Putamen (tissue), 1 donor: ENCODE measurements around the gene NUDCD3.
"Not testable (repeated sequence)": the region's sequence is repeated elsewhere in the genome, so short reads cannot be mapped to it uniquely, and the experiment has no call there.

Source experiments
- DNase-seq: peaks from one replicate; pipeline ENCODE4 v3.0.0-alpha.2; 2016; ENCODE audit warnings: low spot score

NUDCD3 gene

GRCh38 chr7:44517175-44517574 lies 26.7 kb upstream of the NUDCD3 start:
- DNase-seq = no peak

GRCh38 chr7:44515590-44516268 lies 25.3 kb upstream of the NUDCD3 start:
- DNase-seq = no peak

- DNase-seq = no peak
Observed at GRCh38 chr7:44512736-44513135, 22.3 kb upstream of the NUDCD3 start.

- DNase-seq = no peak
Observed at GRCh38 chr7:44511863-44512468, 21.5 kb upstream of the NUDCD3 start.

GRCh38 chr7:44511236-44511635 lies 20.8 kb upstream of the NUDCD3 start:
- no peak for DNase-seq

GRCh38 chr7:44508328-44509030 lies 18.0 kb upstream of the NUDCD3 start:
- DNase-seq = no peak

- DNase-seq = not testable (repeated sequence)
Observed at GRCh38 chr7:44506592-44507288, 16.3 kb upstream of the NUDCD3 start.

- DNase-seq = no peak
Observed at GRCh38 chr7:44505595-44505994, 15.1 kb upstream of the NUDCD3 start.

GRCh38 chr7:44498230-44498954 lies 7.9 kb upstream of the NUDCD3 start:
- no peak for DNase-seq

- DNase-seq = no peak
Observed at GRCh38 chr7:44497155-44498027, 6.9 kb upstream of the NUDCD3 start.

GRCh38 chr7:44496385-44496784 lies 5.9 kb upstream of the NUDCD3 start:
- no peak for DNase-seq

GRCh38 chr7:44494960-44495359 lies 4.5 kb upstream of the NUDCD3 start:
- DNase-seq = no peak

GRCh38 chr7:44491229-44491628 lies 771 bp upstream of the NUDCD3 start:
- no peak for DNase-seq

GRCh38 chr7:44489955-44490350 lies 505 bp downstream of the NUDCD3 start:
- DNase-seq = no peak

GRCh38 chr7:44488955-44489354 lies 1.5 kb downstream of the NUDCD3 start:
- no peak for DNase-seq

GRCh38 chr7:44486693-44487092 lies 3.8 kb downstream of the NUDCD3 start:
- DNase-seq = no peak

- no peak for DNase-seq
Observed at GRCh38 chr7:44486001-44486400, 4.5 kb downstream of the NUDCD3 start.

- DNase-seq = no peak
Observed at GRCh38 chr7:44484482-44485313, 5.8 kb downstream of the NUDCD3 start.

- no peak for DNase-seq
Observed at GRCh38 chr7:44482502-44483485, 7.7 kb downstream of the NUDCD3 start.
